ENCODE measurements around the gene OTOS.

The OTOS gene

DNA sequence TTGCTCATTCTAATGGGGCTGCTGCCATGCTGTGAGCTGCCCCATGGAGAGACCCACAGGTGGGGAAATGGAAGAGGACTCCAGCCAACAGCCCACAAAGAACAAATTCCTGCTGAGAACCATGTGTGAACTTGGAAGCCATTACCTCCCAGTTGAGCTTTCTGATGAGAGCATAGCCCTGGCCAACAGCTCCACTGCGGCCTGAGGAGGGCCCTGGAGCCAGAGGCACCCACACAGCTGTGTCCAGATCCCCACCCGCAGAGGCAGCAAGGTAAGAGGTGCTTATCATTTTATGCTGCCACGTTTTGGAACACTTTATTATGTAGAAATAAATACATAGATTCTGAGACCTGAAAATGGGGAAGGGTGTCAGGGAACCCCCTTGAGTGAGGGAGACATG lies 44.2 kb upstream of the OTOS start:
- ATAC-seq = no peak
- TF ChIP-seq, protein P1, sequence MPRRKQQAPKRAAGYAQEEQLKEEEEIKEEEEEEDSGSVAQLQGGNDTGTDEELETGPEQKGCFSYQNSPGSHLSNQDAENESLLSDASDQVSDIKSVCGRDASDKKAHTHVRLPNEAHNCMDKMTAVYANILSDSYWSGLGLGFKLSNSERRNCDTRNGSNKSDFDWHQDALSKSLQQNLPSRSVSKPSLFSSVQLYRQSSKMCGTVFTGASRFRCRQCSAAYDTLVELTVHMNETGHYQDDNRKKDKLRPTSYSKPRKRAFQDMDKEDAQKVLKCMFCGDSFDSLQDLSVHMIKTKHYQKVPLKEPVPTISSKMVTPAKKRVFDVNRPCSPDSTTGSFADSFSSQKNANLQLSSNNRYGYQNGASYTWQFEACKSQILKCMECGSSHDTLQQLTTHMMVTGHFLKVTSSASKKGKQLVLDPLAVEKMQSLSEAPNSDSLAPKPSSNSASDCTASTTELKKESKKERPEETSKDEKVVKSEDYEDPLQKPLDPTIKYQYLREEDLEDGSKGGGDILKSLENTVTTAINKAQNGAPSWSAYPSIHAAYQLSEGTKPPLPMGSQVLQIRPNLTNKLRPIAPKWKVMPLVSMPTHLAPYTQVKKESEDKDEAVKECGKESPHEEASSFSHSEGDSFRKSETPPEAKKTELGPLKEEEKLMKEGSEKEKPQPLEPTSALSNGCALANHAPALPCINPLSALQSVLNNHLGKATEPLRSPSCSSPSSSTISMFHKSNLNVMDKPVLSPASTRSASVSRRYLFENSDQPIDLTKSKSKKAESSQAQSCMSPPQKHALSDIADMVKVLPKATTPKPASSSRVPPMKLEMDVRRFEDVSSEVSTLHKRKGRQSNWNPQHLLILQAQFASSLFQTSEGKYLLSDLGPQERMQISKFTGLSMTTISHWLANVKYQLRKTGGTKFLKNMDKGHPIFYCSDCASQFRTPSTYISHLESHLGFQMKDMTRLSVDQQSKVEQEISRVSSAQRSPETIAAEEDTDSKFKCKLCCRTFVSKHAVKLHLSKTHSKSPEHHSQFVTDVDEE (CRISPR knock-in tag; IDR thresholded peaks at IDR 0.05) = no peak
- no peak for TF ChIP-seq ZC3H10 (CRISPR knock-in tag; IDR thresholded peaks at IDR 0.05)
- no peak for TF ChIP-seq ZFP3 (CRISPR knock-in tag; IDR thresholded peaks at IDR 0.05)
- TF ChIP-seq RARB (CRISPR knock-in tag; IDR thresholded peaks at IDR 0.05) = no peak
- no peak for TF ChIP-seq ARNTL (CRISPR knock-in tag; IDR thresholded peaks at IDR 0.05; ENCODE audit: borderline replicate concordance, low read depth)
- TF ChIP-seq BACH2 (CRISPR knock-in tag; IDR thresholded peaks at IDR 0.05; ENCODE audit: borderline replicate concordance) = no peak
- TF ChIP-seq ISL1 (CRISPR knock-in tag; IDR thresholded peaks at IDR 0.05) = no peak
- TF ChIP-seq, protein P2, sequence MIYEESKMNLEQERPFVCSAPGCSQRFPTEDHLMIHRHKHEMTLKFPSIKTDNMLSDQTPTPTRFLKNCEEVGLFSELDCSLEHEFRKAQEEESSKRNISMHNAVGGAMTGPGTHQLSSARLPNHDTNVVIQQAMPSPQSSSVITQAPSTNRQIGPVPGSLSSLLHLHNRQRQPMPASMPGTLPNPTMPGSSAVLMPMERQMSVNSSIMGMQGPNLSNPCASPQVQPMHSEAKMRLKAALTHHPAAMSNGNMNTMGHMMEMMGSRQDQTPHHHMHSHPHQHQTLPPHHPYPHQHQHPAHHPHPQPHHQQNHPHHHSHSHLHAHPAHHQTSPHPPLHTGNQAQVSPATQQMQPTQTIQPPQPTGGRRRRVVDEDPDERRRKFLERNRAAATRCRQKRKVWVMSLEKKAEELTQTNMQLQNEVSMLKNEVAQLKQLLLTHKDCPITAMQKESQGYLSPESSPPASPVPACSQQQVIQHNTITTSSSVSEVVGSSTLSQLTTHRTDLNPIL (CRISPR knock-in tag; IDR thresholded peaks at IDR 0.05; ENCODE audit: low read depth) = no peak
- TF ChIP-seq SNAI2 (CRISPR knock-in tag; IDR thresholded peaks at IDR 0.05) = no peak
- TF ChIP-seq, protein P3, sequence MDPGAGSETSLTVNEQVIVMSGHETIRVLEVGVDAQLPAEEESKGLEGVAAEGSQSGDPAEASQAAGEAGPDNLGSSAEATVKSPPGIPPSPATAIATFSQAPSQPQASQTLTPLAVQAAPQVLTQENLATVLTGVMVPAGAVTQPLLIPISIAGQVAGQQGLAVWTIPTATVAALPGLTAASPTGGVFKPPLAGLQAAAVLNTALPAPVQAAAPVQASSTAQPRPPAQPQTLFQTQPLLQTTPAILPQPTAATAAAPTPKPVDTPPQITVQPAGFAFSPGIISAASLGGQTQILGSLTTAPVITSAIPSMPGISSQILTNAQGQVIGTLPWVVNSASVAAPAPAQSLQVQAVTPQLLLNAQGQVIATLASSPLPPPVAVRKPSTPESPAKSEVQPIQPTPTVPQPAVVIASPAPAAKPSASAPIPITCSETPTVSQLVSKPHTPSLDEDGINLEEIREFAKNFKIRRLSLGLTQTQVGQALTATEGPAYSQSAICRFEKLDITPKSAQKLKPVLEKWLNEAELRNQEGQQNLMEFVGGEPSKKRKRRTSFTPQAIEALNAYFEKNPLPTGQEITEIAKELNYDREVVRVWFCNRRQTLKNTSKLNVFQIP (CRISPR knock-in tag; IDR thresholded peaks at IDR 0.05; ENCODE audit: borderline replicate concordance, low read depth) = no peak
- no peak for TF ChIP-seq CSDC2 (CRISPR knock-in tag; IDR thresholded peaks at IDR 0.05)
- TF ChIP-seq, protein P4, sequence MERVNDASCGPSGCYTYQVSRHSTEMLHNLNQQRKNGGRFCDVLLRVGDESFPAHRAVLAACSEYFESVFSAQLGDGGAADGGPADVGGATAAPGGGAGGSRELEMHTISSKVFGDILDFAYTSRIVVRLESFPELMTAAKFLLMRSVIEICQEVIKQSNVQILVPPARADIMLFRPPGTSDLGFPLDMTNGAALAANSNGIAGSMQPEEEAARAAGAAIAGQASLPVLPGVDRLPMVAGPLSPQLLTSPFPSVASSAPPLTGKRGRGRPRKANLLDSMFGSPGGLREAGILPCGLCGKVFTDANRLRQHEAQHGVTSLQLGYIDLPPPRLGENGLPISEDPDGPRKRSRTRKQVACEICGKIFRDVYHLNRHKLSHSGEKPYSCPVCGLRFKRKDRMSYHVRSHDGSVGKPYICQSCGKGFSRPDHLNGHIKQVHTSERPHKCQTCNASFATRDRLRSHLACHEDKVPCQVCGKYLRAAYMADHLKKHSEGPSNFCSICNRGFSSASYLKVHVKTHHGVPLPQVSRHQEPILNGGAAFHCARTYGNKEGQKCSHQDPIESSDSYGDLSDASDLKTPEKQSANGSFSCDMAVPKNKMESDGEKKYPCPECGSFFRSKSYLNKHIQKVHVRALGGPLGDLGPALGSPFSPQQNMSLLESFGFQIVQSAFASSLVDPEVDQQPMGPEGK (CRISPR knock-in tag; IDR thresholded peaks at IDR 0.05; ENCODE audit: borderline replicate concordance) = no peak
- no peak for TF ChIP-seq GLIS3 (CRISPR knock-in tag; IDR thresholded peaks at IDR 0.05)
- no peak for TF ChIP-seq ESRRG (CRISPR knock-in tag; IDR thresholded peaks at IDR 0.05)

DNA sequence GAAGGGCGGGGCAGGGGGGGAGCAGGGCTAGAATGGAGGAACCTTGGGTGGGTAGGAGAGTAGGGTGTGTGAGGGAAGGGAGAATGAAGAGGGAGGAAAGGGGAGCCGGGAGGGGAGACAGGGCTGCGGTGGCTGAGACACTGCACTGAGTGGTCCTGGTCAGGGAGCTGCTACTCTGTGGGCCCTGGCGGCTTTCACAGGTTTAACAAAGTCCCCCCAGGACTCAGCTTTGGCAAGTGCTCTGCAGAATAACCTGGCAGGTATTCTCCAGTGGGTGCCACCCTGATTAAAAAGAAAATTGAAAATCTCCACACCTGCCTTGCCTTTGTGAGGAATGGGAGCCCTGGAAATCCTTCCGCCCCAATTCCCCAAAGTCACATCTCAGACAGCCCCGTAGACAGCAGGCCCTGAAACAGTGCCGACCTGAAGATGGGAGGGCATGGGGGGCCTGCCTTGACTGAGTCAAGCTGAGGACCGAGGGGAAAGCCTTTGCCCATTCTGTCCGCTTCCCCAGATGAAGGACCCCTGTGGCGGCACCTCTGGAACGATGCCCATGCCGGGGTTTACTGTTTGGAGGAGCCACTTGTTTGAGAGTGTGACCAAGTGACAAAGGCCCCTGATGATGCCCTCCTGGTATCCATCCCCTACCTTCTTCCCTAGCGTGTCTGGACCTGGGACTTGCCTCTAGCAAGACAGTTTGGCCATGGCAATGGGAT lies 43.6 kb upstream of the OTOS start:
- TF ChIP-seq, protein P3 (CRISPR knock-in tag; IDR thresholded peaks at IDR 0.05; ENCODE audit: borderline replicate concordance, low read depth) = no peak
- no peak for TF ChIP-seq ARNTL (CRISPR knock-in tag; IDR thresholded peaks at IDR 0.05; ENCODE audit: borderline replicate concordance, low read depth)
- no peak for TF ChIP-seq BACH2 (CRISPR knock-in tag; IDR thresholded peaks at IDR 0.05; ENCODE audit: borderline replicate concordance)
- TF ChIP-seq, protein P4 (CRISPR knock-in tag; IDR thresholded peaks at IDR 0.05; ENCODE audit: borderline replicate concordance) = no peak
- TF ChIP-seq SNAI2 (CRISPR knock-in tag; IDR thresholded peaks at IDR 0.05) = no peak
- no peak for TF ChIP-seq GLIS3 (CRISPR knock-in tag; IDR thresholded peaks at IDR 0.05)
- TF ChIP-seq TOX (CRISPR knock-in tag; IDR thresholded peaks at IDR 0.05; ENCODE audit: borderline replicate concordance) = no peak
- TF ChIP-seq ZFP30 (CRISPR knock-in tag; IDR thresholded peaks at IDR 0.05) = no peak
- TF ChIP-seq ZC3H10 (CRISPR knock-in tag; IDR thresholded peaks at IDR 0.05) = no peak
- no peak for TF ChIP-seq CSDC2 (CRISPR knock-in tag; IDR thresholded peaks at IDR 0.05)
- no peak for TF ChIP-seq ESRRG (CRISPR knock-in tag; IDR thresholded peaks at IDR 0.05)
- ATAC-seq = no peak

All from SK-N-SH treated with all-trans-retinoic acid at 6 μM for 48 hours (cell line).